RWPE2 (cell line): ENCODE data around the gene FBLIM1.

ENCODE experiments used
- ATAC-seq: fragments of 200-7000 bp; cut with Tn5 transposase; 3 replicates; pipeline ENCODE4 v1.9.1; 2021; ENCODE audit warnings: low read depth
- DNase-seq: peaks from one replicate; pipeline ENCODE4 v3.0.0-alpha.2; 2020; ENCODE audit warnings: low spot score
- H3K27ac ChIP-seq: fragments of 450-650 bp; 2 replicates; pipeline ENCODE4 v1.5.1; 2017; ENCODE audit warnings: mild to moderate bottlenecking; ENCODE audit not compliant: poor library complexity, severe bottlenecking
- H3K27me3 ChIP-seq: fragments of 250-450 bp; sonication (Bioruptor Pico); 2 replicates; pipeline ENCODE4 v1.5.1; 2021; ENCODE audit warnings: mild to moderate bottlenecking, moderate library complexity; ENCODE audit not compliant: insufficient read depth, poor library complexity, severe bottlenecking
- H3K36me3 ChIP-seq: fragments of 250-450 bp; sonication (Bioruptor Pico); 2 replicates; pipeline ENCODE4 v1.5.1; 2020; ENCODE audit warnings: low read depth, mild to moderate bottlenecking, moderate library complexity
- H3K4me1 ChIP-seq: fragments of 250-450 bp; sonication (Bioruptor Pico); 2 replicates; pipeline ENCODE4 v1.5.1; 2021; ENCODE audit warnings: mild to moderate bottlenecking, moderate library complexity; ENCODE audit not compliant: insufficient read depth, poor library complexity, severe bottlenecking
- H3K4me3 ChIP-seq: fragments of 250-450 bp; sonication (Bioruptor Pico); 2 replicates; pipeline ENCODE4 v1.5.1; 2021; ENCODE audit warnings: mild to moderate bottlenecking, moderate library complexity; ENCODE audit not compliant: severe bottlenecking
- H3K9me3 ChIP-seq: fragments of 250-450 bp; sonication (Bioruptor Pico); 2 replicates; pipeline ENCODE4 v1.5.1; 2021; ENCODE audit warnings: mild to moderate bottlenecking, moderate library complexity; ENCODE audit not compliant: severe bottlenecking
- CTCF ChIP-seq: fragments of 450-650 bp; IDR thresholded peaks from one replicate; pipeline ENCODE4 v1.5.1; 2017; ENCODE audit warnings: mild to moderate bottlenecking, moderate library complexity; ENCODE audit not compliant: poor library complexity, severe bottlenecking

FBLIM1 gene

GRCh38 chr1:15739259-15739658 lies 19.3 kb upstream of the FBLIM1 start:
- TF ChIP-seq CTCF, result no peak
- Histone ChIP-seq H3K27ac (no peak overlapping the region), H3K4me1 (no peaks in the 10 kb centered on the region), H3K4me3 (no peak overlapping the region), H3K27me3 (no peaks in the 10 kb centered on the region), H3K9me3 (no peaks in the 10 kb centered on the region), H3K36me3 (peaks cover 2% of the 10 kb centered on the region; the same call in 1 of the 2 replicates)
- no peak for ATAC-seq
- no peak for DNase-seq

DNA sequence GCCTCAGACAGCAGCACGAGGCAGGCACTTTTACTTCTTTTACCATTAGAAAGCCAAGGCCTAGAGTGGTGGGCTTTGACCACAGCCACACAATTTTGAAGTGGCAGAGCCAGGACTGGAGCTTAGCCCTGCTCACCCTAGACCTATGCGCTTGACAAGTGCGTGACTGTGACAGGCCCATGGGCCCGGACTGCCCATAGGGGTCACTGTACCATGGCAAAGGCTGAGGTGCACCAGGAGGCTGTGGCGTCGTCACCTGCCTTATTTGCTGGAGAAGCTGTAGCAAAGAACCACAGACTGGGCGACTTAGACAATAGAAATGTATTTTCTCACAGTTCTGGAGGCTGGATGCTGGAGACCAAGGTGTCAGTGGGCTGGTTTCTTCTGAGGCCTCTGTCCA lies 18.9 kb upstream of the FBLIM1 start:
- no peaks in the 10 kb centered on the region for H3K36me3 ChIP-seq
- ATAC-seq, result no peak

GRCh38 chr1:15740924-15741850 lies 17.4 kb upstream of the FBLIM1 start:
- Histone ChIP-seq H3K27me3 (no peaks in the 10 kb centered on the region), H3K36me3 (no peaks in the 10 kb centered on the region), H3K4me1 (no peaks in the 10 kb centered on the region), H3K9me3 (no peaks in the 10 kb centered on the region), H3K27ac (no peak overlapping the region), H3K4me3 (no peak overlapping the region)
- peak; percentile 97 for TF ChIP-seq CTCF
- DNase-seq (peak; percentile 87), ATAC-seq (peak; percentile 93)

More for the DNA sequence above, 18.9 kb upstream of the FBLIM1 start:
- H3K4me1 ChIP-seq, result no peaks in the 10 kb centered on the region
- H3K4me3 ChIP-seq, result no peak overlapping the region
- no peaks in the 10 kb centered on the region for H3K9me3 ChIP-seq
- no peaks in the 10 kb centered on the region for H3K27me3 ChIP-seq
- DNase-seq, result no peak
- no peak overlapping the region for H3K27ac ChIP-seq
- TF ChIP-seq CTCF, result peak; percentile 6

DNA sequence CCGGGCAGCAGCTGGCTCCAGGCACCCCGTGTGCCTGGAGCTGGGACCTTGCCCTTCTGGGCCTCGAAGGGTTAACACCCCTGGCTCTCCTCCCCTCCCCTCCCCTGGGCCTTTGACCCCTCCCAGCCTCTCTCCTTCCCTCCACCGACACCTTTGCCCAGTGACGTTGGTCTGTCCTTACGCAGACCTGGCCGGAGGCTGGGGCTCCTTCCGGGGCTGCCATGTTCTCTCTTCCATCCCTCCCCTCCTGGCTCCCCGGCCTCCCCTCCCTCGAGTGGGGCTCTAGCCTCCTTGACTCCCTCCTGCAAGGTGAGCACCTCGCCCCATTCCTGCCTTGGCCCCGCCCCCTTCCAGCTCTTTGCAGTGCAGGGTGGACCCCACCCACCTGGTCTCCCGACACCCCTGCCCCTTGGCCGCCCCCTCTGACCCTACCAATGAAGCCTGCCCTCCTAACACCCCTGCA lies 16.2 kb upstream of the FBLIM1 start, which contains the start of gene TMEM82:
Gene TMEM82 (plus strand): TSS at position 161 of the 463 bp plus-strand sequence. CDS start 61 bp downstream, at position 222.
- no peaks in the 10 kb centered on the region for H3K36me3 ChIP-seq
- TF ChIP-seq CTCF, result no peak
- H3K4me3 ChIP-seq, result no peak within 1 kb of the TSS
- DNase-seq (peak; percentile 74), ATAC-seq (no peak)
- H3K4me1 ChIP-seq, result no peaks in the 10 kb centered on the region
- no peak within 1 kb of the TSS for H3K27ac ChIP-seq
- H3K27me3 ChIP-seq, result no peaks in the 10 kb centered on the region
- H3K9me3 ChIP-seq, result no peaks in the 10 kb centered on the region
